Measurements from ENCODE around the gene DNASE2B.

GRCh38 chr1:84429231-84429630 is 30.9 kb downstream of the DNASE2B start:
- TF ChIP-seq, protein P1, sequence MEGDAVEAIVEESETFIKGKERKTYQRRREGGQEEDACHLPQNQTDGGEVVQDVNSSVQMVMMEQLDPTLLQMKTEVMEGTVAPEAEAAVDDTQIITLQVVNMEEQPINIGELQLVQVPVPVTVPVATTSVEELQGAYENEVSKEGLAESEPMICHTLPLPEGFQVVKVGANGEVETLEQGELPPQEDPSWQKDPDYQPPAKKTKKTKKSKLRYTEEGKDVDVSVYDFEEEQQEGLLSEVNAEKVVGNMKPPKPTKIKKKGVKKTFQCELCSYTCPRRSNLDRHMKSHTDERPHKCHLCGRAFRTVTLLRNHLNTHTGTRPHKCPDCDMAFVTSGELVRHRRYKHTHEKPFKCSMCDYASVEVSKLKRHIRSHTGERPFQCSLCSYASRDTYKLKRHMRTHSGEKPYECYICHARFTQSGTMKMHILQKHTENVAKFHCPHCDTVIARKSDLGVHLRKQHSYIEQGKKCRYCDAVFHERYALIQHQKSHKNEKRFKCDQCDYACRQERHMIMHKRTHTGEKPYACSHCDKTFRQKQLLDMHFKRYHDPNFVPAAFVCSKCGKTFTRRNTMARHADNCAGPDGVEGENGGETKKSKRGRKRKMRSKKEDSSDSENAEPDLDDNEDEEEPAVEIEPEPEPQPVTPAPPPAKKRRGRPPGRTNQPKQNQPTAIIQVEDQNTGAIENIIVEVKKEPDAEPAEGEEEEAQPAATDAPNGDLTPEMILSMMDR (IDR thresholded peaks at IDR 0.05): no peak
- TF ChIP-seq POLR2AphosphoS5 (IDR thresholded peaks at IDR 0.05): no peak

Measured in prostate gland (tissue), 2 donors.